ENCODE measurements around the gene STPG4.

The STPG4 gene

DNA sequence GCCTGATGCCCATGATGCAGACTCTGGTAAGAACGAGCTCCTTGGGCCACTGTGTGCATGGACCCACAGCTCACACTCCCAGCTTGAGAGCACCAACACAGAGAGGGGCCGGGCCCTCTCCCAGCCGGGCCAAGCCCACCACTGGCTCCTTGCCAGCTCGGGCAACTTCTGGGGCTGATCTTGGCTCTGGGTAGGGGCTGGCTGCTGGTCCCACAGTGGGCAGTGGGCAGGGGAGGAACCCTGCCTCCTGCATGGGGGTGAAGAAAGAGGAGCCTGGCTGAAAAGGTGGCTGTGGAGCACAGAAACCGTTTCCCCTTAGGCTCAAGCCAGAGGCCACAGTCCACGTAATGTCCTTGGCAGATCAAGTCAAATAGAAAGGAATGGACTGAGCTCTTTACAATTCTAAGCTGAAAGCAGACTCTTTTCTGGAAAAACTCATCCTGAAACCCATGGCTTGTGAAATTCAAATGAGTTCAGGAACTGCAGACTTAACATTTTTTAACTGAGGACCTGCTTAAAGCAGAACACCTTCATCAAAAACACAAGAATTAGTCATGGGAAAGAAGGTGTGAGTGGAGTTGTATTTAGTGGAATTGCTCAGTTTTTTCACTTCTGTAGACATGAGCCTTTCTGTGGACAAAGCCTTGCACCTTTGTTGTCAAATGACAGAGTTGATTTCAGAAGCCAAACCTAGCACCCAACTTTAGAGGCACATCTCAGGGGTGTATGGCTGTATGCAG is 104.9 kb downstream of the STPG4 start:
- no peak for DNase-seq

DNA sequence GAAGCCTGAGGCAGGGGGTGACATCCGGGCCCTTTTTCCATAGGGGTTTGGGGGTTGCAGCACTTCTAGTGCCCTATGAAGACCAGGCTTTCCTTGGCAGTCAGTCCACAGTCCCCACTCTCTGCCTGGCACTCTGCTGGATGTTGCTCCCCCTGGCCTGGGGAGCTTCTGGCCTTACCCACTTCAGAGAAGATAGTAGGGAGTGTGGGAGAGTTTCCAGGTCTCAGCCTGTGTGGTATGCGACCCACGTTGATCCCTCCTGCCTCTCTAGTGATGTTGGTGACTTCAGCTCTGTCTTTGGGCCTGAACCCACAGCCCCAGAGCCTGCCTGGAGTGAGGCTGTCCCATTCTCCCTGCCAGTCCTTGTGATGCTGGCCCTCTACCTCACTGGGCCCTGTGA is 105.6 kb downstream of the STPG4 start:
- no peak for DNase-seq

GRCh38 chr2:47048801-47049480 is 106.2 kb downstream of the STPG4 start:
- no peak for DNase-seq

GRCh38 chr2:47046271-47046670 is 108.8 kb downstream of the STPG4 start:
- DNase-seq, result no peak

- no peak for DNase-seq
Measured at GRCh38 chr2:47043891-47044239, 111.2 kb downstream of the STPG4 start.

GRCh38 chr2:47043142-47043890 is 111.8 kb downstream of the STPG4 start:
- peak; percentile 98 for DNase-seq

- peak; percentile 38 for DNase-seq
Measured at GRCh38 chr2:47041891-47042684, 113.0 kb downstream of the STPG4 start.

DNA sequence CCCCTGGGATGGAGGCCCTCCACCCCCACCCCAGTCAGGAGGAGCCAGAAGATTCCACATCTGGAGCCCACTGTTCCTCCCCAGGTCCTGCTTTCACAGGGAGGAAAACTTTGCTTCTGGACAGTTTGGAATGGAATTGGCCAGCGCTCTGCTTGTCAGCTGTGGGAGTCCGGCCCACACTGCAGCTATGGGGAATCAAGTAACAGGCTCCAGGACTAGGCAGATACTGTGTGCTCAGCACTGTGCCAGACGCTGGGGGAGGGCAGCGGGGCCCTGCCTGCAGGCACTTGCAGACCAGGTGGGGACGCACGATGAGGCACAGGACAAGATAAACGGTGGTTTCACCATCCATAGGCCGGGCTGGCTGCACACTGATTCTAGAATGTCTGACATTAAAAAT is 114.0 kb downstream of the STPG4 start:
- DNase-seq, result no peak

DNA sequence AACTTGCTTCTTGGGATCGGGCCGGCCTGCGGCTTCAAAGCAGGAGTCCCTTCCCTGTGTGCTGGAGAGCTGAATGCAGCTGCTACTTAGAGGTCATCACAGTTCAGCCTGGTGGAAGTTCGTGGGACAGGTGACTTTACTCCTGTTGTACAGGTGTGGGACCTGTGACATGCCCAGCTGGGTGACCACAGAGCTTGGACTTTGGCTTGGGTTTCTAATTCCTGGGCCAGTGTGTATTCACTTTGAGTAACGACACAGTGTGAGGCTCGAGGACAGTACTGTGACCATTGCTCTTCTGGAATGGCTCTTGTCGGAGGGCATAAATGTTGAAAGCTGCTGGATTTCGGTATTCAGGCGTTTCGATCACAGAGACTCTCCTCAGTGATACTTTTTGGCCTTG is 114.5 kb downstream of the STPG4 start:
- DNase-seq, result no peak

GRCh38 chr2:47039913-47040562 is 115.1 kb downstream of the STPG4 start:
- DNase-seq, result no peak

DNA sequence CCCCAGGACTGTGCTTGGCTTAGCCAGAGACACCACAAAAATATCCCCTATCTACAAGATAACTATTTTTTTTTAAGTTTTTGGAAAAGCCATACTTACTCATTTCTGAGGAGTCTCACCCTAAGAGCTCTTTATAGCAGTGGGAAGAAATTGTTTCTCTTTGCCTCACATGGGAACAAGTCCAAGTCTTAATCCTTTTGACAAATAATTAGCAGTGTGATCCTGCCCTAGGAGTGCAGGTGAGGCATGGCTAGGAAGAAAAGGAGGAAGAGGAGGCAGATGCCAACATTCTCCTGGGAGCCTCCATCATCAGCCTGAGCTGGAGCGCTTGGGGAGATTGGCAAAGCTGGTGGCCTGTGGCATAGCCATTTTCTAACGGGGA is 115.6 kb downstream of the STPG4 start:
- no peak for DNase-seq

GRCh38 chr2:47038656-47039488 is 116.2 kb downstream of the STPG4 start:
- no peak for DNase-seq

DNA sequence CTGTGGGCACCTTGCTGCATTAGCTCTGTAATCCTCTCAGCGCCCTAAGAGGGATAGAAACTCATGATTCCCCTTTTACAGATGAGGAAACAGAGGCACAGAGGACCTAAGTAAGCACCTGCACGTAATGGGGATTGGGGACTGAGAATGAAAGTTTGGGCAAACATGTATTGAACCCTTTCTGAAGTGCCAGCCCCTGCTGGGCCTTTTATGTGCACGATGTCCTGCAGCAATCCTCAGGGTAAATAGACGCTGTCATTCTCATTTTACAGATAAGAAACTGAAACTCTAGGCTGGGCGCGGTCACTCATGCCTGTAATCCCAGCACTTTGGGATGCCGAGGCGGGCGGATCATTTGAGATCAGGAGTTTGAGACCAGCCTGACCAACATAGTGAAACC is 117.4 kb downstream of the STPG4 start:
- DNase-seq, result no peak

Data from HCEC 1CT (cell line).